H9 (cell line): ENCODE measurements around the gene TBC1D2. TPM values are rescaled to one million over a fixed set of nuclear protein-coding genes. Genes with fewer than 3 reads are reported as not detected.

Experiments used
- DNase-seq: peaks from one replicate; pipeline ENCODE4 v3.0.0-alpha.2; 2017
- H2AFZ ChIP-seq: one replicate; pipeline ENCODE4 v1.6.1; 2013; ENCODE audit warnings: mild to moderate bottlenecking, low read length, control low read depth, moderate library complexity
- H2AK5ac ChIP-seq: 2 replicates; pipeline ENCODE4 v1.6.1; 2013; ENCODE audit warnings: low read length, control low read depth, mixed read lengths; ENCODE audit not compliant: insufficient read length
- H2BK120ac ChIP-seq: one replicate; pipeline ENCODE4 v1.6.1; 2013; ENCODE audit warnings: low read depth, mild to moderate bottlenecking, low read length, control low read depth, inconsistent platforms; ENCODE audit not compliant: poor library complexity, severe bottlenecking
- H2BK12ac ChIP-seq: 2 replicates; pipeline ENCODE4 v1.6.1; 2013; ENCODE audit warnings: low read length, control low read depth, mixed read lengths, low read depth; ENCODE audit not compliant: insufficient read length
- H2BK15ac ChIP-seq: 2 replicates; pipeline ENCODE4 v1.6.1; 2013; ENCODE audit warnings: low read depth, low read length, control low read depth
- H2BK20ac ChIP-seq: one replicate; pipeline ENCODE4 v1.6.1; 2013; ENCODE audit warnings: low read depth, mild to moderate bottlenecking, low read length, control low read depth, inconsistent platforms; ENCODE audit not compliant: poor library complexity, severe bottlenecking
- H2BK5ac ChIP-seq: 2 replicates; pipeline ENCODE4 v1.6.1; 2013; ENCODE audit warnings: low read length, control low read depth, mixed read lengths; ENCODE audit not compliant: insufficient read length
- H3K14ac ChIP-seq: 2 replicates; pipeline ENCODE4 v1.6.1; 2013; ENCODE audit warnings: low read length, control low read depth; ENCODE audit not compliant: insufficient read depth
- H3K18ac ChIP-seq: 2 replicates; pipeline ENCODE4 v1.6.1; 2013; ENCODE audit warnings: low read depth, mild to moderate bottlenecking, mixed read lengths, low read length, control low read depth; ENCODE audit not compliant: insufficient read length
- H3K23ac ChIP-seq: 2 replicates; pipeline ENCODE4 v1.6.1; 2013; ENCODE audit warnings: low read length, control low read depth, mixed read lengths, low read depth; ENCODE audit not compliant: insufficient read length
- H3K23me2 ChIP-seq: 2 replicates; pipeline ENCODE4 v1.6.1; 2013; ENCODE audit warnings: low read depth, mild to moderate bottlenecking, mixed read lengths, low read length, control low read depth; ENCODE audit not compliant: insufficient read length, poor library complexity, severe bottlenecking
- H3K27ac ChIP-seq: 2 replicates; pipeline ENCODE4 v1.5.1; 2013; ENCODE audit warnings: low read length, control low read depth, mixed read lengths, low read depth; ENCODE audit not compliant: insufficient read length
- H3K27me3 ChIP-seq: 2 replicates; pipeline ENCODE4 v1.6.1; 2013; ENCODE audit warnings: low read length, control low read depth, inconsistent platforms; ENCODE audit not compliant: insufficient read depth
- H3K4ac ChIP-seq: 2 replicates; pipeline ENCODE4 v1.6.1; 2013; ENCODE audit warnings: low read depth, mild to moderate bottlenecking, control low read depth, inconsistent platforms, low read length, moderate library complexity
- H3K4me1 ChIP-seq: 2 replicates; pipeline ENCODE4 v1.6.1; 2013; ENCODE audit warnings: low read length, control low read depth, inconsistent platforms; ENCODE audit not compliant: insufficient read depth
- H3K4me2 ChIP-seq: 2 replicates; pipeline ENCODE4 v1.6.1; 2013; ENCODE audit warnings: low read length, control low read depth, mixed read lengths; ENCODE audit not compliant: insufficient read length, insufficient read depth
- H3K56ac ChIP-seq: 2 replicates; pipeline ENCODE4 v1.6.1; 2013; ENCODE audit warnings: low read depth, mild to moderate bottlenecking, mixed read lengths, low read length, control low read depth; ENCODE audit not compliant: insufficient read length
- H3K79me1 ChIP-seq: 2 replicates; pipeline ENCODE4 v1.6.1; 2013; ENCODE audit warnings: low read depth, mild to moderate bottlenecking, moderate library complexity, low read length, control low read depth, inconsistent platforms; ENCODE audit not compliant: insufficient read depth, poor library complexity, severe bottlenecking
- H3K79me2 ChIP-seq: 2 replicates; pipeline ENCODE4 v1.6.1; 2013; ENCODE audit warnings: low read length, control low read depth, inconsistent platforms; ENCODE audit not compliant: insufficient read depth
- H3K9ac ChIP-seq: 2 replicates; pipeline ENCODE4 v1.6.1; 2013; ENCODE audit warnings: low read length, control low read depth, mixed read lengths; ENCODE audit not compliant: insufficient read length; ENCODE audit errors: extremely low read depth
- H3K9me3 ChIP-seq: one replicate; pipeline ENCODE4 v1.6.1; 2013; ENCODE audit warnings: low read depth, low read length, inconsistent platforms; ENCODE audit not compliant: control insufficient read depth
- H3T11ph ChIP-seq: one replicate; pipeline ENCODE4 v1.6.1; 2013; ENCODE audit warnings: mild to moderate bottlenecking, low read length, control low read depth, inconsistent platforms
- H4K20me1 ChIP-seq: one replicate; pipeline ENCODE4 v1.6.1; 2013; ENCODE audit not compliant: control insufficient read depth, insufficient read length, insufficient read depth
- H4K5ac ChIP-seq: 2 replicates; pipeline ENCODE4 v1.6.1; 2013; ENCODE audit warnings: low read depth, mild to moderate bottlenecking, mixed read lengths, low read length, control low read depth; ENCODE audit not compliant: insufficient read length
- H4K8ac ChIP-seq: replicated peaks from 2 replicates; pipeline ENCODE4 v1.6.1; 2013; ENCODE audit warnings: low read length, control low read depth, mixed read lengths, low read depth; ENCODE audit not compliant: insufficient read length
- H4K91ac ChIP-seq: 2 replicates; pipeline ENCODE4 v1.6.1; 2013; ENCODE audit warnings: low read depth, mild to moderate bottlenecking, moderate library complexity, mixed read lengths, low read length, control low read depth; ENCODE audit not compliant: insufficient read length
- H3K27ac Mint-ChIP-seq, 3 experiments: 2 replicates in 2 of 3; 3 replicates in 1 of 3; pipeline ENCODE4 v1.8.0; 2020 to 2021; ENCODE audit warnings: mixed read lengths in 3 of 3, mild to moderate bottlenecking in 1 of 3, moderate library complexity in 1 of 3
- H3K27me3 Mint-ChIP-seq: 2 replicates; pipeline ENCODE4 v1.8.0; 2021; ENCODE audit warnings: low read depth, mild to moderate bottlenecking, moderate library complexity, mixed read lengths
- H3K36me3 Mint-ChIP-seq, 3 experiments: 2 replicates in 2 of 3; 3 replicates in 1 of 3; pipeline ENCODE4 v1.8.0; 2020 to 2021; ENCODE audit warnings: low read depth in 3 of 3, mixed read lengths in 3 of 3; ENCODE audit not compliant: insufficient read depth in 1 of 3
- H3K4me1 Mint-ChIP-seq, 2 experiments: 2 replicates each; pipeline ENCODE4 v1.8.0; 2020; ENCODE audit warnings: mixed read lengths in 2 of 2
- H3K4me3 Mint-ChIP-seq, 2 experiments: 2 replicates in 1 of 2; 3 replicates in 1 of 2; pipeline ENCODE4 v1.8.0; 2020 to 2021; ENCODE audit warnings: mild to moderate bottlenecking in 2 of 2, mixed read lengths in 2 of 2, moderate library complexity in 1 of 2
- H3K9me3 Mint-ChIP-seq, 2 experiments: 2 replicates in 1 of 2; 3 replicates in 1 of 2; pipeline ENCODE4 v1.8.0; 2020; ENCODE audit warnings: mild to moderate bottlenecking in 2 of 2, mixed read lengths in 2 of 2, moderate library complexity in 1 of 2
- WGBS: extraction: QIAGEN DNeasy Blood & Tissue Kit; methylation state at CpG from one replicate; pipeline ENCODE4 v1.1.7; 2013; ENCODE audit warnings: missing lambda C conversion rate, low lambda C conversion rate, mixed read lengths; ENCODE audit not compliant: insufficient read length; ENCODE audit errors: extremely low coverage; 5-methylcytosine and 5-hydroxymethylcytosine counted together
- total RNA-seq: library from RNA; stranded (reverse); gene quantifications from 2 replicates; pipeline ENCODE4 v1.2.1, GENCODE V29; 2021
- TF ChIP-seq, protein P1 (sequence below): fragments of 200-600 bp; sonication (generic); conservative IDR thresholded peaks from 3 replicates; pipeline ENCODE4 v1.8.0; 2021; ENCODE audit warnings: antibody characterized with exemption, mild to moderate bottlenecking

Gene TBC1D2
- total RNA-seq, 1 experiment from 2014 or later, result 2.9 TPM

GRCh38 chr9:98219364-98219716 lies 36.1 kb downstream of the TBC1D2 start:
- no peak overlapping the region for H2AK5ac ChIP-seq
- H2BK20ac ChIP-seq, result no peak overlapping the region
- TF ChIP-seq, protein P1, sequence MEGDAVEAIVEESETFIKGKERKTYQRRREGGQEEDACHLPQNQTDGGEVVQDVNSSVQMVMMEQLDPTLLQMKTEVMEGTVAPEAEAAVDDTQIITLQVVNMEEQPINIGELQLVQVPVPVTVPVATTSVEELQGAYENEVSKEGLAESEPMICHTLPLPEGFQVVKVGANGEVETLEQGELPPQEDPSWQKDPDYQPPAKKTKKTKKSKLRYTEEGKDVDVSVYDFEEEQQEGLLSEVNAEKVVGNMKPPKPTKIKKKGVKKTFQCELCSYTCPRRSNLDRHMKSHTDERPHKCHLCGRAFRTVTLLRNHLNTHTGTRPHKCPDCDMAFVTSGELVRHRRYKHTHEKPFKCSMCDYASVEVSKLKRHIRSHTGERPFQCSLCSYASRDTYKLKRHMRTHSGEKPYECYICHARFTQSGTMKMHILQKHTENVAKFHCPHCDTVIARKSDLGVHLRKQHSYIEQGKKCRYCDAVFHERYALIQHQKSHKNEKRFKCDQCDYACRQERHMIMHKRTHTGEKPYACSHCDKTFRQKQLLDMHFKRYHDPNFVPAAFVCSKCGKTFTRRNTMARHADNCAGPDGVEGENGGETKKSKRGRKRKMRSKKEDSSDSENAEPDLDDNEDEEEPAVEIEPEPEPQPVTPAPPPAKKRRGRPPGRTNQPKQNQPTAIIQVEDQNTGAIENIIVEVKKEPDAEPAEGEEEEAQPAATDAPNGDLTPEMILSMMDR, result no peak
- peaks cover 46 to 47% of the 10 kb centered on the region in 2 experiments for H3K4me1 Mint-ChIP-seq
- no peak overlapping the region for H3K9ac ChIP-seq
- H3K27me3 ChIP-seq, result no peaks in the 10 kb centered on the region
- no peak overlapping the region for H2AFZ ChIP-seq
- no peak overlapping the region for H3K4ac ChIP-seq
- no peaks in the 10 kb centered on the region for H3K79me1 ChIP-seq
- H4K91ac ChIP-seq, result no peak overlapping the region
- H3K27ac ChIP-seq, result peak overlapping the region; percentile 67
- no peak overlapping the region for H4K8ac ChIP-seq
- H2BK15ac ChIP-seq, result no peak overlapping the region
- no peak overlapping the region for H3K18ac ChIP-seq
- H2BK12ac ChIP-seq, result no peak overlapping the region
- H3K23ac ChIP-seq, result no peak overlapping the region
- peak overlapping the region; percentile 12 to 98 (median 75); a peak in 5 of 7 replicates for H3K27ac Mint-ChIP-seq
- H3K9me3 Mint-ChIP-seq, result no peaks in the 10 kb centered on the region; a peak in 1 of 5 replicates
- H2BK5ac ChIP-seq, result no peak overlapping the region
- peak overlapping the region; percentile 1 to 29; a peak in 4 of 5 replicates for H3K4me3 Mint-ChIP-seq
- H3K9me3 ChIP-seq, result no peaks in the 10 kb centered on the region
- H3K4me1 ChIP-seq, result peaks cover 13% of the 10 kb centered on the region
- no peak overlapping the region for H3K14ac ChIP-seq
- no peak overlapping the region for H4K5ac ChIP-seq
- no peak overlapping the region for H2BK120ac ChIP-seq
- H3K36me3 Mint-ChIP-seq, result peaks cover 0 to 18% (median 0%) of the 10 kb centered on the region in 3 experiments; a peak in 5 of 7 replicates
- H3K79me2 ChIP-seq, result no peaks in the 10 kb centered on the region
- no peak overlapping the region for H3T11ph ChIP-seq
- no peak overlapping the region for H3K56ac ChIP-seq
- H3K23me2 ChIP-seq, result no peaks in the 10 kb centered on the region
- peak overlapping the region; percentile 8 for H3K4me2 ChIP-seq
- WGBS, result no CpG with 5 or more reads among the region's 7 CpGs
- H3K27me3 Mint-ChIP-seq, result no peaks in the 10 kb centered on the region
- no peaks in the 10 kb centered on the region for H4K20me1 ChIP-seq
- DNase-seq, result no peak
